GM18498 (cell line): ENCODE measurements around the gene BEND3.
"Not testable (repeated sequence)": the region's sequence is repeated elsewhere in the genome, so short reads cannot be mapped to it uniquely, and the experiment has no call there.

Experiments
- ATAC-seq: cut with Tn5 transposase; IDR thresholded peaks from one replicate; pipeline ENCODE4 v1.9.1; 2021; ENCODE audit warnings: mild to moderate bottlenecking, moderate library complexity; ENCODE audit not compliant: unreplicated experiment

BEND3 gene

GRCh38 chr6:107045826-107046675, 69.3 kb downstream of the BEND3 start:
- no peak for ATAC-seq

- ATAC-seq = no peak
Measured at GRCh38 chr6:107033126-107033525, 82.2 kb downstream of the BEND3 start.

DNA sequence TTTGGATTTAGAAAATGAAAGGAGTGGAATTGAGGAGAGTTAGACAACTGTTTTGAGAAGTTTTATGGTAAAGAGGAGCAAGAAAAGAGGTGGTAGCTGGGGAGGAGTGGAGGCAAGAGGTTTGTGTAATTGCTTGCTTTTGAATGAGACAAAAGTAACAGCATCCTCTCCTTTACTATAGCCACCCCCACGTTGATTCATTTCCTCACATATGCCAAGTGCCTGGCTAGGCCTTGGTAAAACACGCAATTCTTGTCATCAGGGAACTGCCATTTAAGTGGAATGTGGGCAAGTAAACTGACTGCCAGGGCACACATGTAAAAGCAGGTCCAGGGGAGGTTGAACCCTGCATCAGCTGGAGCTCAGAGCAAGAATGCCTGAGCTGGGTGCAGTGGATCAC, 83.3 kb downstream of the BEND3 start:
- no peak for ATAC-seq

DNA sequence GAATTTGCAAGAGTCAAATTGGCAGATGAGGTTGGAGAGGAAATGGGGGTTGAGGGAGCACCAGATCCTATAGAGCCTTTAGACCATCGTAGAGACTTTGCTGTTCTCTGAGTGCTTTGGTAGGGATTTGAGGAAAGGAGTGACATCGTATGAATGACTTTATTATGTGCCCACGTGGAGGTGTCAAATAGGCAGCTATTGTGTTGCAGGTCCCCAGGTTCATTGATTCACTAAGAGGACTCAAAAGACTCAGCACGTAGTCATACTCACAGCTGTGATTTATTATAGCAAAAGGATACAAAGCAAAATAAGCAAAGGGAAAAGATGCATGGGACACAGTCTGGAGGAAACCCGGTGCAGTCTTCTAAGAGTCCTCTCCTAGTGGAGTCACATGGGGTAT, 85.2 kb downstream of the BEND3 start:
- ATAC-seq = no peak

- ATAC-seq = no peak
Measured at GRCh38 chr6:107026965-107027364, 88.3 kb downstream of the BEND3 start.

DNA sequence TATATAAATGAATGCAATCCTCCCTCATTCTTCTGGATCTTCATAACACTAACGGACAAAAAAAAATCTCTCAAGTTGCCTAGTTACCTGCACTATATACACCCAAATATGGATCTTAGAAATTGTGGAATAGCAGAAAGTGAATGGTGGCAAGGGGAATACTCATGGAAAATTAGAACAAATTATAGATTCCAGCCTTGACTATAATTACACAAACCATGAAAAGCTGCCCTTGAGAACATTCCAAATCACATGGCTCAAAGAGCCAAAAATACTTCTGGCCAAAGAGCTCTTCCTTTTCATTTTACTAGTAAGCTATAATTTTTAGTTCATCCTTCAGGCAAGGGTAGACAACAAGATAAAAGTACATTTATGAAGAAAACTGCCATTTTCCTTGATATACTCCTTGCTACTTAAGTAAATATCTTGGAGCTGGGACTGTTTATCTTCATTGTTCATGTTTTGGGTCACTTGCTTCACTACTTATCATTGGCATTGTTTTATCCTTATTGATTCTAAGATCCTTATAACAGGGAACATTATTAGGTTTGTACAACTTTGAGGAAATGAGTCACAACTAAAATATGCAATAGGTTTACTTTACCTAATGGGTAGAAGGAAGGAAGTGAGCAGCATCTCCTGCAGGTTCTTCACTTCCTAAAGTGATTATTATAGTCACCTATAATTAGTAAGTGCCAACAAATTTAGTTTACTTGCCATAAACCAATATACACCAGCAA, 93.7 kb downstream of the BEND3 start:
- no peak for ATAC-seq

- no peak for ATAC-seq
Measured at GRCh38 chr6:107020239-107020638, 95.1 kb downstream of the BEND3 start.

GRCh38 chr6:107019628-107020027, 95.7 kb downstream of the BEND3 start:
- ATAC-seq = not testable (repeated sequence)

DNA sequence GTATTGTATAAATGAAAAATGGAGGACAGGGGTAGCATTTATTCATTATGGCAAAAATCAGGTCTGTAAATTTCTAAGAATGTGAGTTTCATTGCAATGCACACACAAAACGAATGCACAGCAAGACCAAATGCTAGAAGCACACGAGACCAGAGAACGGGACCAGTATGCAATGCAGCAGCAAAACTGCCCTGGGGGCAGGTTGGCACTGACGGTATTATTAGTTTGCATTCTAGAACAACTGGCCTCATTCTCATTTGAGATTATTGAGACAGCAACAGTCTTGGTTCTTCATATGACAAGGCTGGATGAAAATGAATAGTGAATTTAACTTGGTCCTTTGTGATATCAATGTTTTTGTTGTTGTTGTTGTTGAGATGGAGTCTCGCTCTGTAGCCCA, 96.3 kb downstream of the BEND3 start:
- no peak for ATAC-seq
